UCSD-AML1 (cell line): ENCODE measurements around the gene TTC32.
A peak's percentile ranks its signal among the peaks of the same experiment; 100 is the strongest.
"Not testable (repeated sequence)": the region's sequence is repeated elsewhere in the genome, so short reads cannot be mapped to it uniquely, and the experiment has no call there.

Experiments used
- DNase-seq: peaks from one replicate; lab custom pipeline; 2025; ENCODE audit not compliant: unreplicated experiment; lab: John Stamatoyannopoulos, UW

The TTC32 gene

DNA sequence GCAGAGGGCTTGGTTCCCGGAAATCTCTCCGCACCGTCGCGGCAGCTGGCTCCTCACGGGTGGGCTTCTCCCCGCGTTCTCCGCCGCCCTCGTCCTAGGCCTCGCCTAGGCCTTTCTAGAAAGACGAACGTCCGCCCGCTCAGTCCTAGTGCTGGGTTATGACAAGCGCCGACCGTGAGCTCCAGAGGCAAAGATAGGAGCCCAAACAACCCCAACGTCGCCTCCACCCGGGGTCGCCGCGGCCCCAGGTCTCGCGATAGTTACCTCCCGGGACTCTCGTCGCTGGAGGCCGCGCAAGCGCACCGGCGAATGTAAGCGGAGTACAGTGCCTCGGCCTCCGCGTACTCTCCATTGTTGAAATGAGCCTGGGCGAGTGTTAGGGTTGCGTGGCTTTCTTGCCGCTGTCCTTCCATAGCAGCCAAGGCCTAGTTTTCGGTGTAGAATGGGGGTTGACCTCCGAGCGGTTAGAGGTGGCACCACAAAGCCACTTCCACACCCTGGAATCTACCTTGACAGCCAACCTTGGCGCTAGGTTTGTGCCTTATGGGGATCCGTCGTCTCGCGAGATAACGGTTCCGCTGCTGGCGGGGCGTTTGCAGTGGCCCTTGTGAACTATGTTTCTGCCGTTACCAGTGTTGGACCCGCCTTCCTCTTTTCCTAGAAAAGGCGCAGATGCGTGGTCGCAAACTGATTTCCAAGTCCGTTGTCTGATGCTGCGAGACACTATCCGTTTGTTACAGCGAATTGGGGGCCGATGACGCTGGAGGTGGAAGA, at the start of gene TTC32:
TTC32 (minus strand) TSS at position 542 of the 774 bp plus-strand sequence; CDS start at position 413, 129 bp downstream.
- DNase-seq = peak; percentile 96

DNA sequence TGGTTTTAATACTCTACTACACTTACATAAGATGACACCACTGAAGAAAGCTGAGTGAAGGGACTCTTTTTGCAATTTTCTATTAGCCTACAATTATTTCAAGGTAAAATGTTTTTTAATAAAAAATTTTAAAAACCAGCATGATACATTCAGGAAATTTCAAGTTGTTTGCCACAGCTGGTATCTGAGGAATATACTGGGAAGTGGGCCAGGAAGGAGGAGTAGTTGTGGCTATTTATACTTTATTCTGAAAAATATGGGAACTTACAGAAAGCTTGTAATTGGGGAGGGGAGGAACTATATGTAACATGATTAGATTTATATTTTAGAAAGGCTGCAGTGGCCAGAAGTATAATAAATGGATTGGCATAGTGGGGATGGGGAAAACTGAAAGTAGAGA, 47.3 kb upstream of the TTC32 start:
- DNase-seq = no peak

DNA sequence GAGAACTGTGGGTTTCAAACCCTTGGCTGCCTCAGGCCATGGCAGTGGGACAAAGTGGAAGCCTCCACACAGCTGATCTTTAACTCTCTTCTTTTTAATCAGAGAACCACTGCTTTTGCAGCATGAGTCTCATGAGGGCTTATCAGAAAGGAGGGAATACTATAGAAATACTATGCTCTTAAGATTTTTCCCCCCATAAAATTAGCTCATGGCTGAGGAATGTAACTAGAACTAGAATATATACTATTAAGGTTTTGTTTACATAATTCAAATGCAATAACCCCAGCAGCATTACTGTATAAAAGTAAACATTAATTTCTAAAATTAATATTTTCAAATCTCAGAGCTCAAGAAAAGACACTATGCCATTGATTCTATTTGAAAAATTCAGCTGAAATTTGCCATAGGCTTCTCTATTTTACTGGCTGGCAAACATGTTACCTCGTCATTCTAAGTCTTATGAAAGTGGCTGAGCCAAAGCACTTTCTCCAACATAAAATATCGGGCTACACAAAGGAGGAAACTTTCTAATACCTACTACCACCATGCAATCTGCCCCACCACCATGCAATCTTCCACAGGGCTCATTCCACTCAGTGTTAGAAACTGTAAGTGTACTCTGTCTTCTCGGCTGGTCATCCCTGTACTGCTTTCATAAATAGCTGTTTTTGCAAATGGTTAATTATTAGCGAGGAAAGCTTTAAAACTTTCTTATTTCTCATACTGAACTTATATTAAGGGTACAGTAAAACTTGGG, 45.6 kb upstream of the TTC32 start:
- no peak for DNase-seq

DNA sequence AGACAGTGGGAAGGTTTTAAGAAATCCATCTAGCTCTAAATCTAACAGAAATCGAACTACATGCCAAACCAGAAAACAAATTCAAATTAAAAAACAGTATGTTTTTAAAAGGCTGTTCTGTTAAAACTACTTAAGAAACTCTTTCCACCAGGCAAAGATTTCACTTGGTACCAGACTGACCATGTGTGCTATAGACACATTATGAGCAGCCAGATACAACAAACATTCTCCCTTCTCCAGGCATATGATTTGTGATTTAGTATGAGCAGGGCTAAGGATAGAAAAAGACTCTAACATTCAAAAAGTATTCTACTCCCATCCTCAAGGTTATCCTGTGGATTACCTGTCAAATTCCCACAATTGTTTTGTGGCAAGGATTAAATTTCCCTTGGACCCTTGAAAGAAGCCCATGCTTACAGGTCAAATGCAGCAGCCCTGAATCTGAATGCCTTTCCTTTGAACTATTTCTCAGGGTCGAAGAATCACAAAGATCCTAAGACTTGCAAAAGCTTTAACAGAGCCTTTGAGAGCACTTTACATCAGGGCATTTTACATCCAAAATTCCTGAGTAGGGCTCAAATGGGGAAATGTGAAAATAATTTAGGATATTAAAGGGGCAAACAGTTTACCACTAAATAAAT, 42.5 kb upstream of the TTC32 start:
- no peak for DNase-seq

DNA sequence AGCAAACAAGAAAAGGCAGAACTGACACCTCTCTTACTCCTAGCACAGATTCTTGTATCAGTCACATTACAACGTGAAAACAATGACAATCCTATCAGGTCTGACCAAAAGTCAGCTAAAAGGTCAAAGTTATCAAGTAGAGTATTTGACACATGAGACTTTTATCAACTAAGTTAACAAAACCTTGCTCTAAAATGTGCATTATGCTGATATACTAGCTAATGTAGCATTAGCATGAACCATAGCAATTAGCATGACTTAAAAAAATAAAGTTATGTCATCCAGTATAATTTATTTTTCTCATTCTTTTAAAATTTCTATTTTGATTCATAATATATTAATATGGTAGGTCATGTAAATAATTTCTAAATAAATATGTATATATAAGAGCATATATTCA, 41.4 kb upstream of the TTC32 start:
- DNase-seq = no peak

DNA sequence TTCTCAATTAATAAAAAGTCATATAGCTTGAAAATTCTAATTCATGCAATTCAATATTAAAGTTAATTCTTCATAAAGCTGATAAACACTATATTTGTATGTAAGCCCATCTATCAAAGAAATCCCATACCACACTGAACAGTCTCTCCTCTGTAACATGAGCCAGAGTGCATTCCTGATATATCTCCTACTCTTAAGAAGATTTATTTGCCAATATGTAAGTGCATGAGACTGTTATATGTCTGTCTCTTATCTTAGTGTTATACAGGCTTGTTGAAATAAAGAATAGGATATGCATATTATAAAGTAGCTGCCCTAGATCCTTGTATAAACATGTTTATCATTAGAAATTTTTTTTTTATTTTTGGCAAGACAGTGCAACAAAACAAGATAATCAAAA, 40.4 kb upstream of the TTC32 start:
- DNase-seq = no peak

DNA sequence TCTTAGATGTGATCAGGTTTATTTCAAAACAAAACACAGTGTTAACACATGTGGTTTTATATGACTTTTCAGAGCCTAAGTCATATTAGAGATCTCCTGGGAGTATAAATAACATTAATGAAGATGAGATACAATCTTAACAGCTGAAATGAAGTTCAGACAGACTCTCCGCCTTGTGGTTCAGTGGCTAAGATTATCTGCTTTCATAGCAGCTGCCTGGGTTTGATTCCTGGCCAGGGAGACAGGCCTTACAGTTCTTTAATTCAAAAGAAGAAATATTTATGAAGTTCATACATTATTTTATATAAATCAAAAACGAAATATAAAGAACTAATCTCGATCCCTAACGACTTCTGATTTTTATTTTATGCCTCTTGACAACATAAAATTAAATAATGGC, 35.2 kb upstream of the TTC32 start:
- DNase-seq = no peak

DNA sequence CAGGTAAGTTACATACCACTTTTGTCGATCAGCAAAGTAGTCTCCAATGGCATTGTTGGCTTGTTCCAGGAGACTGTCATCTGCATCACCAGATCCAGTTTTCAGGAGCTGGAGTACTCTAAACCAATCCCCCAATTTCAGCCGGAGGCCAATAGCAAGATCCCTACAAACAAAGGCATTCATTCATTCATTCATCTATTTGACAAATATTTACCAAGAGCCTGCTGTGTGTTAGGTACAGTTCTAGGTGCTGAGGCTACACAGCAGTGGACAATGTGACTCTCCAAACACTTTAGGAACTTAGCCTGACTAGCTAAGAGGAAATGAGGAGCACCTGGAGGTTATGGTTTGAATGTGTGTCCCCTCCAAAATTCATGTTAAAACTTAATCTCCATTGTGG, 34.4 kb upstream of the TTC32 start:
- DNase-seq = no peak

DNA sequence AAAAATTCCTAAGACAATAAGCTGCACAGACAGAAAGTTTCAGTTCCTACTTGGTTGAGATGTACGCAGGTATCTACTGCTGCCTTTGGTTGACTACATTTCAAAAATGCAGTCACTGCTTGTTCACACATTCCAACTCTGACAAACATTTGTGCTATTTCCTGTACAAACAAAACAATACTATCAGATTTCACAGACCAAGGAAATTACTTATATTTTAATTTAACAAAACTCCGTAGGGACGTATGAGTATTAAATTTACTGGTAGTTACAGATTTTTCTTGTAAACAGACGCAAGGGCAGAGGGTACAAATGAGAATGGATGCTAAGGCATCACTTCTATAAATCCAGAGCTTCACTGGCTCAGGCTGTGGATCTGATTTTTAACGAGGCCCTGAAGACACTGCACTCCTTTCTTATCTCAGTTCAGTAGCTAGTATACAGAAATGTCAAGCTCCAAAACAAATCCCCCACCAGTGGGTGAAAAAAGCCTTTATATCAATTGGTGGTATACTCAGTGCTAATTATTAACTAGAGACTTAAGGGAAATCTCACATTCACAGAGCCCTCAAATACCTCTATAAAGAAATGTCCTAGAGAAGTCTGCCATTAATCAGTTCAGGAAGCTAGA, 31.7 kb upstream of the TTC32 start:
- DNase-seq = no peak

DNA sequence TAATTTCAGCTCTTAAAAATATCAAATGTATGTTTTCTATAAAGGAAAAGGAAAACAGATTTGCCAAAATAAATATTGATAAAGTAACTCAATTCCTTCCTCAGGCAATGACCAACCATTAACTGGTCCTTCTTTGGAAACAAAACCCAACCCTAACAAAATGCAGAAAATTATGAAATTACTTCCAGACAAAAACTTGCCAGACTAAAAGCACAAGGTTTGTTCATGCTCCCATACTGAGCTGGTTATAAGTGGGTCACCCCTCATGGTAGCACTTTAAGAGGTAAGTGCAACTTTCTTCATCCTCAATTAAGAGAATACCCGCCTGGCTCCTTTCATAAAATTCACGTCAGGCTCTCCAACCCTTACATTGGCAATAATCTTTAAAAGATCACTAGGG, 31.1 kb upstream of the TTC32 start:
- no peak for DNase-seq

DNA sequence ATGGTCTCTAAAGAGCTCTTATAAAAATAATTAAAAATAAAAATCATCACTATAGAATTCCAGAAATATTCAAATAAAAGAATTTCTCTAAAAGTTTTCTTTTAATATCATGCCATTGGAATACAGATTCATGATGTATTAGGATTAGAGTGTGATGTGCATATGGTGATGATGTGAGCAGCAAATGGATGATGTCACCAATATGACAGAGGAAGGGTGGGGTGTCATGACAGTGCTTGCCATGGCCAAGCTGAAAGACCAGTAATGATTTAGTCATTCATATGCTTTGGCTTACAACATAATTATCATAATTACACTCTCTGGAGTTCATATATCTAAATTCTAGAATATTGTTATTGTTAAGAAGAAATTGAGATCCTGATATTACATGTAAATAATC, 27.4 kb upstream of the TTC32 start:
- no peak for DNase-seq

DNA sequence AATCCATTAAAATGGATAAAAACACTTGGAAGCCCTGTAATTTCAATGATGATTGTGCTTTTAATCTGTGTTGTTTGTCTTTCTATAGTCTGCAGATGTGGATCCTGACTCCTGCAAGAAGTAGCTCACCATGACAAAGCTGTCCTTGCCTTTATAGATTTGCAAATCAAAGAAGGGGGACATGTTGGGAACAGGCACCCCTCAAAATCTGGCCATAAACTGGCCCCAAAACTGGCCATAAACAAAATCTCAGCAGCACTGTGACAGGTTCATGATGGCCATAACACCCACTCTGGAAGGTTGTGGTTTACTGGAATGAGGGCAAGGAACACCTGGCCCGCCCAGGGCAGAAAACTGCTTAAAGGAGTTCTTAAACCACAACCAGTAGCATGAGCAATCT, 26.0 kb upstream of the TTC32 start:
- not testable (repeated sequence) for DNase-seq

DNA sequence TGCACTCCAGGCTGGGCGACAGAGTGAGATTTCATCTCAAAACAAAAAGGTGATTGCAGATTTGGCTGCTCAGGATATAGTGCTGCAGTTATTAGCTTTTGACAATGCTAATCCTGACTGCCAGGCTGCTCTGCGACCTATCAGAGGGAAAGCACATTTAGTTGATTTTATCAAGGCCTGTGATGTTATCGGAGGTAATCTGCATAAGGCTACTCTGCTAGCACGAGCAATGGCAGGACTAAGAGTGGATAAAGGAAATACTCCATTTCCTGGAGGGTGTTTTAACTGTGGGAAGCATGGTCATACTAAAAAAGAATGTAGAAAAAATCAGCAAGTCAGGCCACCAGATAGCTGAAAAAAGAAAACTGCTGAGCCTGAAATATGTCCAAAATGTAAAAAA, 22.7 kb upstream of the TTC32 start:
- not testable (repeated sequence) for DNase-seq

DNA sequence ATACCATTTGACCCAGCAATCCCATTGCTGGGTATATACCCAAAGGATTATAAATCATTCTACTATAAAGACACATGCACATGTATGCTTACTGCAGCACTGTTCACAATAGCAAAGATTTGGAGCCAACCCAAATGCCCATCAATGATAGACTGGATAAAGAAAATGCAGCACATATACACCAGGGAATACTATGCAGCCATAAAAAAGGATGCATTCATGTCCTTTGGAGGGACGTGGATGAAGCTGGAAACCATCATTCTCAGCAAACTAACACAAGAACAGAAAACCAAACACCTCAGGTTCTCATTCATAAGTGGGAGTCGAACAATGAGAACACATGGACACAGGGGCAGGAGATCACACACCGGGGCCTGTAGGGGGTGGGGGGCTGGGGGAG, 20.4 kb upstream of the TTC32 start:
- DNase-seq = not testable (repeated sequence)

DNA sequence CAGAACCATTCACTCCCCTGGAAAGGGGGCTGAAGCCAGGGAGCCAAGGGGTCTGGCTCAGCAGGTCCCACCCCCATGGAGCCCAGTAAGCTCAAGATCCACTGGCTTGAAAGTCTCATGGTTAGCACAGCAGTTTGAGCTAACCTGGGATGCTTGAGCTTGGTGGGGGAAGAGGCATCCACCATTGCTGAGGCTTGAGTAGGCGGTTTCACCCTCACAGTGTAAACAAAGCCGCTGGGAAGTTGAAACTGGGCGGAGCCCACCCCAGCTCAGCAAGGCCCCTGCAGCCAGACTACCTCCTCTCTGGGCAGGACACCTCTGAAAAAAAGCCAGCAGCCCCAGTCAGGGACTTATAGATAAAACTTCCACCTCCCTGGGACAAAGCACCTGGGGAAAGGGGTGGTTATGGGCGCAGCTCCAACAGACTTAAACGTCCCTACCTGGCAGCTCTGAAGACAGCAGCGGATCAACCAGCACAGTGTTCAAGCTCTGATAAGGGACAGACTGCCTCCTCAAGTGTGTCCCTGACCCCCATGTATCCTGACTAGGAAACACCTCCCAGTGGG, 14.7 kb upstream of the TTC32 start:
- DNase-seq = no peak

DNA sequence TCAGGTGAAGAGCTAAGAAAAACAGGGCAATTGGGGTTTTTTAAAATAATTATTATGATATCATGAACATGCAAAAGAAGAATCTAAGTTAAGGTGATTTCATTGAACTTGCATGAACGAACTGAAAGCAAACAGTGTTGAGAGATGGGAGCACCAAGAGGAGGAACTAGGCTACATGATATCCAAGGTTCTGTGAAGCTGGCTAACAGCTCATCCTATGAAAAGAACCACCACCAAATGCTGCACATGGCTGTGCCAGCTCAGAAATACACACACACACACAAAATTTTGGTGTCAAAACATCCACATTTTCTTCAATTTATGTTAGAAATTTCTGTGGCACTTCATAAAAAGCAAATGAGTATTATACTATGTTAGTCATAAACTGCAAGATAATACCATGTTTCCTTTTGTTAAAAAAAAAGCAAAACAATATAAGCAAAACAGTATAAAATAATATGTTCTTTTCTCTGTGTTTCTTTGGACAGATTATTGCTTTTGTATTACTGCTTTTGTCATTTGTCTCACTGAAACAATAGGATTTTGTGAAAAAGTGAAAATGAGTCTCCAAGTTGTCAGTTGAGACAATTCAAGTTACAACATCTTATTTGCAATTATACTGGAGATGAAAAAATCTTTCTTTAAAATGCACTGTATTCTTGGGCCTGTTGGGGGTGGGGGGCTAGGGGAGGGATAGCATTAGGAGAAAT, 12.6 kb upstream of the TTC32 start:
- no peak for DNase-seq

DNA sequence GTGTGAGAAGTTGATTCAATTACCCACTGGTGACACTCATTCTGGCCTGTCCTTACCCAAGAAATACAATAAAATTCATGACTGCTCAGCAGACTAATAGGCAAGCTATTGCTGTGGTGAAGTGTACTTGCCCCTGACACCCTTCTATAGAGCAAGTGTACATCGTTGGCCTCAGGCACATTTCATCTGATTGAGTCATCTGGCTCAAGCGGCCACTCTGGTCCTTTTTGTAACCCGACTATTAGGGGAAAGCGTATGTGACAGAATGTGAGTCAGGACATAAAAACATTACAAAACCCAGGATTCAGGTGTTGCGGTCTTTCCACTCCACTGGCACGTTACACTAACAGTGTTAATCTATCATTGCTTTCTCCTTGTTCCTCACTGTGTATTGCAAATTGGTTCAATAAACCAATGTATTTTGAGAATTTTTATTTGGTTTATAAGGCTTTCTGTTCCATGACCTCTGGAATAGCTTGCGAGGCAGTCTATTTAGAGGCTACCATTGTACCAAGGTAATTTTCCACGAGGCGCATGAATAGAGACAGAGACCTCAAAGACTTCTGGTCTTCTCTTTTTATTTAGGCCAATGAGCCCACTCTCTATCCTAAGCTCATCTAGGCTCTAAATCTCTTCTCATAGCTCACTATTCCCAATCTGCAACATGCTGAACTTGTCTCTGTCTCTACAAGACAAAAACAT, 10.2 kb upstream of the TTC32 start:
- no peak for DNase-seq

DNA sequence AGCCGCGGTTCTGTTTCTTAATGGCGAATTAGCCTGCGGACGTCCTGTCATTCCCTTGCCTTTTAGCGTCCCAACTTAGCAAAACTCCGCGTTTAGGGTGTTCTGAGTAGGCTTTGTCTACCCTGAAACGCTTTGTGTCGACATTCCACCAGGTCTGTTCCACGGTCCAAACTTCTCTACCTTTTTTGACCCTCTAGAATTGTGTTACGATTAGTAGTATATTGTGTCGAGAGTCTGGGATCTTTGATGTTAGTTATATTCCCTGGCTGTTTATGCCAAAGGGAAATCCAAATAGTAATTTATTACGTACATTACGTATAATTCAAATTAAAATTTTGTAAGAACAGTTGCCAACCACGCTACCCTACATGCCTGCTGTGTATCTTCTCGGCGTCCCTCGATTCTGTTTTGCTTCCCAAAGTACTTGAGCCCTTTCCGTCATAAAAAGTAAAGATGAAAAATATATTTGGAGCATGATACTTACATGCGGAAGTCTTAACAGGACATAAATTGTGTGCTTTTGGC, 495 bp upstream of the TTC32 start:
- no peak for DNase-seq

DNA sequence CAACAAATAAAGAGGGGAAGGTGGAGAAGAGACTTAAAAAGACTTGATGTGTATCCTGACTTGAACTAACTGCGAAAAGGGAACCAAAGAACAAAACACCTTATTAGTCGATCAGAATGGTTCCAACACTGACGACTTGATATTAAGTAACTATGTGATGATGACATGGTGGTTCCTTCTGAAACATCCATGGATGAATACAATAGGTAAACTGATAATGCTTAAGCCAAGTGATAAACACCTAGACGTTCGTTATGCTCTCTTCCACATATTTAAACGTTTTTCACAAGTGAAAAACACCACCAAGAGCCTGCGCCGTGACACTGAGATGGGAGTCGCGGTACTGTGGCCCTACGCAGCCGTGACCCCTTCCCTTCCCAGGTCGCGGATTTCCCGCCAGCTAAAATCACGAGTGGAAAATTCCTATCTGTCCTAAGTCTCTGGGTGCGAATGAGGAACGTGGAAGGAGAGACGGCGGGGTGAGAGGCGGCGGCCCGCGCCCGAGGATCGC, 797 bp downstream of the TTC32 start:
- DNase-seq = no peak
